ENCODE measurements around the gene LSM5. TPM values are rescaled to one million over a fixed set of nuclear protein-coding genes. Genes with fewer than 3 reads are reported as not detected.
A peak's percentile ranks its signal among the peaks of the same experiment; 100 is the strongest.

LSM5 gene
- total RNA-seq, 1 experiment from 2014 or later = 160 TPM

- Mint-ChIP-seq H3K27ac (ENCODE audit: unreplicated experiment) (peak overlapping the region; percentile 38), H3K36me3 (ENCODE audit: insufficient read depth, unreplicated experiment) (peaks cover 11% of the 10 kb centered on the region), H3K4me3 (ENCODE audit: low read depth, unreplicated experiment) (no peak overlapping the region), H3K27me3 (ENCODE audit: unreplicated experiment) (no peaks in the 10 kb centered on the region), H3K9me3 (ENCODE audit: low read depth, unreplicated experiment) (no peaks in the 10 kb centered on the region), H3K4me1 (ENCODE audit: low read depth, unreplicated experiment) (peaks cover 32% of the 10 kb centered on the region)
- intact Hi-C loops (cut with micrococcal nuclease; ENCODE audit: unreplicated experiment) = loop anchor here (2.0 kb wide), 1 partner anchor 35 kb away; no protein-coding TSS in a partner anchor
- CTCF ChIA-PET = no interaction called here
- BruUV-seq (replicated peaks) = no TSS peak
- no peak for TF ChIP-seq CTCF (IDR thresholded peaks at IDR 0.05; ENCODE audit: unreplicated experiment)
- no peak for DNase-seq
These were observed 45.8 kb upstream of the LSM5 start for GRCh38 chr7:32536016-32536415.

GRCh38 chr7:32535162-32535702 lies 45.1 kb upstream of the LSM5 start:
- H3K4me3 Mint-ChIP-seq (ENCODE audit: low read depth, unreplicated experiment) = no peak overlapping the region
- DNase-seq = no peak
- peak overlapping the region; percentile 38 for H3K27ac Mint-ChIP-seq (ENCODE audit: unreplicated experiment)
- intact Hi-C loops (cut with micrococcal nuclease; ENCODE audit: unreplicated experiment) = no loop called here
- peaks cover 29% of the 10 kb centered on the region for H3K4me1 Mint-ChIP-seq (ENCODE audit: low read depth, unreplicated experiment)
- H3K27me3 Mint-ChIP-seq (ENCODE audit: unreplicated experiment) = no peaks in the 10 kb centered on the region
- H3K9me3 Mint-ChIP-seq (ENCODE audit: low read depth, unreplicated experiment) = no peaks in the 10 kb centered on the region
- no peak for TF ChIP-seq CTCF (IDR thresholded peaks at IDR 0.05; ENCODE audit: unreplicated experiment)
- peaks cover 11% of the 10 kb centered on the region for H3K36me3 Mint-ChIP-seq (ENCODE audit: insufficient read depth, unreplicated experiment)
- no TSS peak for BruUV-seq (replicated peaks)
- CTCF ChIA-PET = no interaction called here

- H3K27me3 Mint-ChIP-seq (ENCODE audit: unreplicated experiment) = no peaks in the 10 kb centered on the region
- no peak overlapping the region for H3K27ac Mint-ChIP-seq (ENCODE audit: unreplicated experiment)
- peaks cover 21% of the 10 kb centered on the region for H3K4me1 Mint-ChIP-seq (ENCODE audit: low read depth, unreplicated experiment)
- no peaks in the 10 kb centered on the region for H3K9me3 Mint-ChIP-seq (ENCODE audit: low read depth, unreplicated experiment)
- TF ChIP-seq CTCF (IDR thresholded peaks at IDR 0.05; ENCODE audit: unreplicated experiment) = no peak
- intact Hi-C loops (cut with micrococcal nuclease; ENCODE audit: unreplicated experiment) = no loop called here
- no TSS peak for BruUV-seq (replicated peaks)
- peaks cover 16% of the 10 kb centered on the region for H3K36me3 Mint-ChIP-seq (ENCODE audit: insufficient read depth, unreplicated experiment)
- CTCF ChIA-PET = interaction anchor here (0.6 kb wide), 1 partner anchor 10 kb away, joined by 3 read pairs; no protein-coding TSS in a partner anchor
- DNase-seq = no peak
- H3K4me3 Mint-ChIP-seq (ENCODE audit: low read depth, unreplicated experiment) = no peak overlapping the region
These were observed 43.3 kb upstream of the LSM5 start for GRCh38 chr7:32533276-32534029.

- Mint-ChIP-seq H3K36me3 (ENCODE audit: insufficient read depth, unreplicated experiment) (peaks cover 11% of the 10 kb centered on the region), H3K4me3 (ENCODE audit: low read depth, unreplicated experiment) (no peak overlapping the region), H3K4me1 (ENCODE audit: low read depth, unreplicated experiment) (peaks cover 21% of the 10 kb centered on the region), H3K27me3 (ENCODE audit: unreplicated experiment) (no peaks in the 10 kb centered on the region), H3K27ac (ENCODE audit: unreplicated experiment) (no peak overlapping the region), H3K9me3 (ENCODE audit: low read depth, unreplicated experiment) (no peaks in the 10 kb centered on the region)
- DNase-seq = no peak
- BruUV-seq (replicated peaks) = no TSS peak
- intact Hi-C loops (cut with micrococcal nuclease; ENCODE audit: unreplicated experiment) = no loop called here
- CTCF ChIA-PET = interaction anchor here (0.6 kb wide), 1 partner anchor 9 kb away, joined by 3 read pairs; no protein-coding TSS in a partner anchor
- TF ChIP-seq CTCF (IDR thresholded peaks at IDR 0.05; ENCODE audit: unreplicated experiment) = no peak
These were observed 42.5 kb upstream of the LSM5 start for GRCh38 chr7:32532716-32533115.

All from Calu3 (cell line).